ENCODE results near the gene EPB41L4A.

The EPB41L4A gene

DNA sequence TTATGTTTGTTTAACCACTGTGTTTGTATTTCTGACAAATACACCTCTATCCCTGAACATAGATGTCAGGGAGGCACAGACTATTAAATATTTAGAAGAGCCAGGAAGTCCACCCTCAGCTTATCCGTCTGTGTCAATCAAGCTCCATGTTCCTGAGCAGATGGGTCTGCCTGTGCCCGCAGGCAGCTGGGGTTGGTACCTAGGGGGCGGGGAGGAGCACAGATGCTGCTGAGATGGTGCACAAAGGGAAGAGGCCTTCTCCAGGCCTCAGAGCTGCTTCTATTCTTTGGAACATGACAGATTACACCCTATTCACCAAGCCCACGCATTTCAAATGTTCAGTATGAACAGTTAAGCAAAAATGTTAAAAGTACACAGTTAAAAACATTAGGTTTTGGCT, 142.1 kb downstream of the EPB41L4A start:
- no peaks in the 10 kb centered on the region for H3K9me3 ChIP-seq (ENCODE audit: control insufficient read depth, insufficient read depth, low read length)
- H3K27ac ChIP-seq (ENCODE audit: low read depth, low read length), result no peak overlapping the region
- no peaks in the 10 kb centered on the region for H3K27me3 ChIP-seq (ENCODE audit: control insufficient read depth, insufficient read depth, low read length)
- no peaks in the 10 kb centered on the region for H3K36me3 ChIP-seq (ENCODE audit: control insufficient read depth, insufficient read depth, low read length)
- peaks cover 1% of the 10 kb centered on the region; the same call in 1 of the 2 replicates for H3K4me1 ChIP-seq (ENCODE audit: control insufficient read depth, insufficient read depth, low read length)
- no peak overlapping the region for H3K4me3 ChIP-seq (ENCODE audit: low read depth, low read length)
- H3K9ac ChIP-seq (ENCODE audit: low read depth, low read length), result no peak overlapping the region

DNA sequence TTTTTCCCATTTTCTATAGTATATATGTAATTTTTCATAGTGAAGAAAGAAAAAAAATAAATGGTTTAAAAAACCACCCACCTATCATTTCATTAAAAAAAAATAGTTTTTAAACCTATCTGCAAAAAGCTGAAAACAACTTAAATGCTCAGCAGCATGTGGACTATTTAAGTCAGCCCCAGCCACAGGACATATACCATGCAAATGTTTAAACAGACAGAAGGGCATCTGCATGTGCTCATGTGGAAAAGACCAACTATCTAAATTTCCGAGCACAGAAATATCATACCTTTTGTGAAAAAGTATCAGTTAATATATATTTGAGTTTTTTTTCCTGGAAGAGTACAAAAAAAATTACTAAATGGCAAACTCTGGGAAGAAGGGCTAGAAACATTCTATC, 143.4 kb downstream of the EPB41L4A start:
- Histone ChIP-seq H3K9me3 (ENCODE audit: control insufficient read depth, insufficient read depth, low read length) (no peaks in the 10 kb centered on the region), H3K27me3 (ENCODE audit: control insufficient read depth, insufficient read depth, low read length) (no peaks in the 10 kb centered on the region), H3K4me3 (ENCODE audit: low read depth, low read length) (no peak overlapping the region), H3K36me3 (ENCODE audit: control insufficient read depth, insufficient read depth, low read length) (no peaks in the 10 kb centered on the region), H3K27ac (ENCODE audit: low read depth, low read length) (no peak overlapping the region), H3K9ac (ENCODE audit: low read depth, low read length) (no peak overlapping the region), H3K4me1 (ENCODE audit: control insufficient read depth, insufficient read depth, low read length) (no peaks in the 10 kb centered on the region)

DNA sequence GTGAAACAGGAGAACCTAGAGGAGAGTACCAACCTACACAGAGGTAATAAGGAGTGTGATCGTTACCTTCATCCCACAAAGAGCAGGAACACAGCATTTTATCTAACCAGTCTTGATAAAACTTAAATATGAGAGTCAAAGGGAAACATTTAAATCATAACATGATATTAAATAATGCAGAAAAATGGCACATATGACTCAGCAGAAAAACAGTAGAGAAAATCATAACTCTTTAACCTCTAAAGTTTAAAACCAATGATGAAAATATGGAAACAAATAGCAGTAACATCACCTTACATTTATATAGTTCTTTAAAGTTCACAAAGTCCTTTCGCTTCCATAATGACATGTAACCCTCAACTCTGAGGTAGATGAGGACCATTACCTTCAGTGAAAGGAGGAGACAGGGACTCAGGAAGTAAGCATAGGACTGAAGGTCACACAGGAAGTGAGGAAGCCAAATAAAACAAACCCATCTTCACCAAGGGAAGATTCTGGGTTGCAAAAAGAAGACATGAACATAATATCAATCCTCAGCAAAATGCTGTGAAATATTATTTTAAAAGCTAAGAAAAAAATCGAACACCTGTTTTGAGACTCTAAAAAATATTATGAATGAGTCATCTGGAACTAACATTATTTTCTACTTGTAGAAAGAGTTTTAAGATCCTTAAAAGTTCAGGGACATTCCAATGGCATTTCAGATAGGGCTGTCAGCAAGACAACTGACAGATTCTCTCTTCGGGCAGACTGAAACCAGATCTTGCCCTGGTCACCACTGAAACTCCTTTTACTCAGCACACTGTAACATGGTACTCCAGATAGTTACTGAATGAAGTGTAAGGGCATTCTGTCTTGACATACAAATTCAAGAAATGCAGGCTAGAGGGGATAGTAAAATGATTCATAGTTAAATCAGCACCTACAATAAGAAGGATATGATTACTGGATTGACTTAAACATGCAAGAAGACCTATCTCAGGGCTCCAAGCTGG, 148.5 kb downstream of the EPB41L4A start:
- Histone ChIP-seq H3K27ac (ENCODE audit: low read depth, low read length) (no peak overlapping the region), H3K4me1 (ENCODE audit: control insufficient read depth, insufficient read depth, low read length) (peaks cover 9% of the 10 kb centered on the region), H3K4me3 (ENCODE audit: low read depth, low read length) (no peak overlapping the region), H3K9me3 (ENCODE audit: control insufficient read depth, insufficient read depth, low read length) (no peaks in the 10 kb centered on the region), H3K9ac (ENCODE audit: low read depth, low read length) (no peak overlapping the region), H3K27me3 (ENCODE audit: control insufficient read depth, insufficient read depth, low read length) (no peaks in the 10 kb centered on the region), H3K36me3 (ENCODE audit: control insufficient read depth, insufficient read depth, low read length) (no peaks in the 10 kb centered on the region)

DNA sequence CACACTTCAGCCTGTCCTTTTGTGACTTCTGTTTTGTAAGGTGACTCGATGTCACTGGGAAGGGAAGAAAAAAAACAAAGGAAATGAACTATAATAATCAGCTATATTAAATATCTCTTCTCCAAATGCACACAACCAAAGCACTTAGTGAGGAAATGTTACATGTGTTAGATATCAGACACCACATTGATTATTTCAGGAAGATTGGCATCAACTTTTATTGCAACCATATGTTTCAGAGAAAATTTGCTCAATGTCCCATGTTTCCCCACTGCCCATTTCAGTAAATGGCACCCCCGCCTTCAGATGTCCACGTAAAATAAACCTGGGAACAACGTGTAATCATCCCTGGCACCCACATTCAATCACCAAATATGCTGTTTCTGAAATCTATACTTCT, 151.8 kb downstream of the EPB41L4A start:
- Histone ChIP-seq H3K4me1 (ENCODE audit: control insufficient read depth, insufficient read depth, low read length) (peaks cover 12% of the 10 kb centered on the region), H3K9me3 (ENCODE audit: control insufficient read depth, insufficient read depth, low read length) (no peaks in the 10 kb centered on the region), H3K36me3 (ENCODE audit: control insufficient read depth, insufficient read depth, low read length) (no peaks in the 10 kb centered on the region), H3K27me3 (ENCODE audit: control insufficient read depth, insufficient read depth, low read length) (no peaks in the 10 kb centered on the region), H3K27ac (ENCODE audit: low read depth, low read length) (no peak overlapping the region), H3K9ac (ENCODE audit: low read depth, low read length) (no peak overlapping the region), H3K4me3 (ENCODE audit: low read depth, low read length) (no peak overlapping the region)

DNA sequence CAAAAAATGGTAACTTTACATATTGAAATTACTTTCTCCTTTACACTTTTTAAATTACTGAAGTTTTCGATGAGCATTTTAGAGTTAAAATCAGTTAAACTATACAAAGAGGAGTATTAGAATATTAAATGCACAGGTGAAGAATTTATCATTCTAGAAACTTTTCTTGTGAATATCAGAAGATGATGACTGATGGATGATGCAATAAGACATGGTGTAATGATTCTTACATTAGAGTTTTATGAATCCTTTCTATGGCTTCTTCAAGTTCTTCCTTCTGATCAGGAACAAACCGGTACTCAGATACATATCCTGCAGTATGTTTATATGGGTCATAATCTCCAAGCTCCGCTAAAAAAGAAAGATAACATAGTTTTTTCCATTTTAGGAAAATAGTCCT, 154.4 kb downstream of the EPB41L4A start:
- H3K4me1 ChIP-seq (ENCODE audit: control insufficient read depth, insufficient read depth, low read length), result peaks cover 6% of the 10 kb centered on the region; the same call in 1 of the 2 replicates
- no peaks in the 10 kb centered on the region for H3K9me3 ChIP-seq (ENCODE audit: control insufficient read depth, insufficient read depth, low read length)
- H3K27me3 ChIP-seq (ENCODE audit: control insufficient read depth, insufficient read depth, low read length), result no peaks in the 10 kb centered on the region
- no peak overlapping the region for H3K9ac ChIP-seq (ENCODE audit: low read depth, low read length)
- no peak overlapping the region for H3K27ac ChIP-seq (ENCODE audit: low read depth, low read length)
- H3K36me3 ChIP-seq (ENCODE audit: control insufficient read depth, insufficient read depth, low read length), result no peaks in the 10 kb centered on the region
- H3K4me3 ChIP-seq (ENCODE audit: low read depth, low read length), result no peak overlapping the region

DNA sequence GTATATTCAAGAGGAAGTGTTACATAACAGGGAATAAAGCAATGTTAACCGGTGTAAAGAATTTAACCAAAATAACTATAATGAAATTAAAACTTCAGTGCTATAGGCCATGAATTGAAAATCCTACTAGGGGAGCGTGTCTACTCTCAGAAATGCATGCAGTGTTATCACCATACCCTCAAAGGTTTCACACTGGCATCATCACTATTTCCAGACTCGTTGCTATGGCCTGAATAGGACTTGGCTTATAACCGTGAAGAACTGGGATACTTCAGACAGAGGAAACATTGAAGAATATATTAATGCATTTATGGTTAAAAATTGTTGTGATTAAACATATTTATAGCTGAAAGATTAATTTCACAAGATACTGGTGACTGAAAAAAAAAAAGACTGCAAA, 154.9 kb downstream of the EPB41L4A start:
- no peaks in the 10 kb centered on the region for H3K36me3 ChIP-seq (ENCODE audit: control insufficient read depth, insufficient read depth, low read length)
- H3K27ac ChIP-seq (ENCODE audit: low read depth, low read length), result no peak overlapping the region
- H3K27me3 ChIP-seq (ENCODE audit: control insufficient read depth, insufficient read depth, low read length), result no peaks in the 10 kb centered on the region
- H3K4me3 ChIP-seq (ENCODE audit: low read depth, low read length), result no peak overlapping the region
- H3K9me3 ChIP-seq (ENCODE audit: control insufficient read depth, insufficient read depth, low read length), result no peaks in the 10 kb centered on the region
- peaks cover 10% of the 10 kb centered on the region for H3K4me1 ChIP-seq (ENCODE audit: control insufficient read depth, insufficient read depth, low read length)
- no peak overlapping the region for H3K9ac ChIP-seq (ENCODE audit: low read depth, low read length)

DNA sequence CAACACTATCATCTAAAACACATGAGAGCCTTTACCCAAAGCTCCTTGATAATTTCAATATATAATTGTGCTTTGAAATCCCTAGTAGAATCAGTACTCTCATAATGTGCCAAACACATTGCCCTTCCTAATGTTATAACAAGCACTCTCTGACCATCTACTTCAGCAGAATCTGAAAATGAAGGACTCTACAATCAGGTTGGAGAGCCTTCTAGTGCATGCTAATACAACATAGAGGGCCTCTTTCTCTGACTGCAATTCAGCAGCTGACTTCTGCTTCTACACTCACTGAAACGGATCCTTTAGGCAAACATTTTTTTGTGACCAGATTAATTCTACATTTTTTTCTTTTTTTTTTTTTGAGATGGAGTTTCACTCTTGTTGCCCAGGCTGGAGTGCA, 155.6 kb downstream of the EPB41L4A start:
- peaks cover 13% of the 10 kb centered on the region for H3K4me1 ChIP-seq (ENCODE audit: control insufficient read depth, insufficient read depth, low read length)
- H3K27ac ChIP-seq (ENCODE audit: low read depth, low read length), result no peak overlapping the region
- no peak overlapping the region for H3K9ac ChIP-seq (ENCODE audit: low read depth, low read length)
- H3K9me3 ChIP-seq (ENCODE audit: control insufficient read depth, insufficient read depth, low read length), result no peaks in the 10 kb centered on the region
- no peak overlapping the region for H3K4me3 ChIP-seq (ENCODE audit: low read depth, low read length)
- no peaks in the 10 kb centered on the region for H3K27me3 ChIP-seq (ENCODE audit: control insufficient read depth, insufficient read depth, low read length)
- no peaks in the 10 kb centered on the region for H3K36me3 ChIP-seq (ENCODE audit: control insufficient read depth, insufficient read depth, low read length)

DNA sequence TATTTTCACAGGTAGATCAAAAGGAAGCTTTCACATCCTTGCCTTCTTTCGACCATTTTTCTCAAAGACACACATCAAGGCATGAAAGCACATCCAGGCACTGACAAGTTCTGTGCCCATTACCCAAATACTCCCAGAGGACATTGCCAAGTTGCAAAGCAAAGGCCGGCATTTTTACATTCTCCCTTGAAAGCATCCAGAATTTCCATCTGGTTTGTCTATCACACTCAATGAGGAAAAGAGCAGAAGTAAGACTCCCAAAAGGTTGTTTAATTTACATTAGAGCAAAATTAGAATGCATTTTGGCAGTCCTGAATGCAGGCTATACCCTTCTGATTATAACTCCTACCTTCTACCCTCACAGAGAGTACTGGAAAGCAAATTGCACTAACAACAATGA, 160.5 kb downstream of the EPB41L4A start:
- Histone ChIP-seq H3K9me3 (ENCODE audit: control insufficient read depth, insufficient read depth, low read length) (no peaks in the 10 kb centered on the region), H3K4me3 (ENCODE audit: low read depth, low read length) (no peak overlapping the region), H3K36me3 (ENCODE audit: control insufficient read depth, insufficient read depth, low read length) (no peaks in the 10 kb centered on the region), H3K9ac (ENCODE audit: low read depth, low read length) (no peak overlapping the region), H3K27ac (ENCODE audit: low read depth, low read length) (no peak overlapping the region), H3K27me3 (ENCODE audit: control insufficient read depth, insufficient read depth, low read length) (no peaks in the 10 kb centered on the region), H3K4me1 (ENCODE audit: control insufficient read depth, insufficient read depth, low read length) (peaks cover 28% of the 10 kb centered on the region)

DNA sequence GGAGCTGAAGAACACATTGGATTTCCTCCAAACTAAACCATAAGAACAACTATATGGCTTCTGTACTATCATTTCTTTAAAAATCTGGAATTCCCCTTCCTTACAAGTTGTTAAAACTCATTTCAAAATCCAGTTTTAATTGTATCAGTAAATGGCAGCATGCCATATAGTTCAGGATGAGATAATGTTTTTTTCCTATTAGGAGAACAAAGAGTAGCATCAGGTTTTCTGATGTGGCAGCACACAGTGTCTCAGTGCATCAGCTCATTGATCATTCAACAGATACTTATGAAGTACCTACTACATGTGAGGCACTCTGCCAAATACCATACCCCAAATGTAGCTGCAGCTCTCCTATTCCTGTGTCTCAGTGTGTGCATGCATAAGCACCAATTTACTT, 161.1 kb downstream of the EPB41L4A start:
- Histone ChIP-seq H3K27ac (ENCODE audit: low read depth, low read length) (no peak overlapping the region), H3K4me1 (ENCODE audit: control insufficient read depth, insufficient read depth, low read length) (peaks cover 28% of the 10 kb centered on the region), H3K36me3 (ENCODE audit: control insufficient read depth, insufficient read depth, low read length) (no peaks in the 10 kb centered on the region)

DNA sequence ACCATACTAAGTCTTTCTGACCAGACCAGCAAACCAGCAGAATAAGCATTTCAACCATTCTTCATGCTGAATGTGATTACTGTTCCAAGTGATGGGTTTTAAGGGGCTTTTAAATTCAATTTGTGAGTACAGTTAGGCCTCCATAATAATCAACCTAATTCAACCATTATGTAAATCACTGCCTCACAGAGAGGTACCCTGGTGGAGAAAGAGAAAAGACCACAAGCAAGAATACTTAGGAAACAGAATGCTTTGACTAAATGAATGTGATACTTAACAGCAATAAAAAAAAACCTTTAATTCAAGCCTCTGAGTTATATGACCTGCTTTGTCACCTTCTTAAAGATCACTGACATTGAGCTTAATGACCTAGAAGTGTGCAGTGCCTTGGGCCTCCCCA, 162.1 kb downstream of the EPB41L4A start:
- Histone ChIP-seq H3K9me3 (ENCODE audit: control insufficient read depth, insufficient read depth, low read length) (no peaks in the 10 kb centered on the region), H3K27me3 (ENCODE audit: control insufficient read depth, insufficient read depth, low read length) (no peaks in the 10 kb centered on the region), H3K4me1 (ENCODE audit: control insufficient read depth, insufficient read depth, low read length) (peaks cover 23% of the 10 kb centered on the region), H3K4me3 (ENCODE audit: low read depth, low read length) (no peak overlapping the region), H3K9ac (ENCODE audit: low read depth, low read length) (no peak overlapping the region), H3K27ac (ENCODE audit: low read depth, low read length) (no peak overlapping the region), H3K36me3 (ENCODE audit: control insufficient read depth, insufficient read depth, low read length) (no peaks in the 10 kb centered on the region)

More for the DNA sequence above, 161.1 kb downstream of the EPB41L4A start:
- Histone ChIP-seq H3K27me3 (ENCODE audit: control insufficient read depth, insufficient read depth, low read length) (no peaks in the 10 kb centered on the region), H3K4me3 (ENCODE audit: low read depth, low read length) (no peak overlapping the region), H3K9me3 (ENCODE audit: control insufficient read depth, insufficient read depth, low read length) (no peaks in the 10 kb centered on the region), H3K9ac (ENCODE audit: low read depth, low read length) (no peak overlapping the region)

DNA sequence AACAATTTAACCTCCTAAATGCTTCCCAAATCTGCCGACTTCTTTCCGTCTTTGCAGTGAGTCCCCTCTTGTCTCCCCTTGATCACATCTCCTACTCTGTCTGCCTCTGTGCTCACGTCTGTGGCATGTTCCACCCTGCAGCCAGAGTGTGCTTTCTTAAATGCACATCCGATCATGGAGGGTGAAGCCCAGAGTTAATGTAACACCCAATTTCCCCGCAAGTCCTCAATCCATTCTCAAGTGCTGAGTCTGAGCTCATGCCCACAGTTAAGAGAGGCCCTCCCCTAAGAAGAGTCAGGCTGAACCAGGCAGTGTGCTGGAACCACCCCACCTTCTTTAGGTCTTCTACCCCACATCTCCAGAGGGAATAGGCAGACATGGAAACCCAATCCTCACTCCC, 164.8 kb downstream of the EPB41L4A start:
- no peaks in the 10 kb centered on the region for H3K9me3 ChIP-seq (ENCODE audit: control insufficient read depth, insufficient read depth, low read length)
- no peak overlapping the region for H3K9ac ChIP-seq (ENCODE audit: low read depth, low read length)
- H3K27me3 ChIP-seq (ENCODE audit: control insufficient read depth, insufficient read depth, low read length), result no peaks in the 10 kb centered on the region
- H3K36me3 ChIP-seq (ENCODE audit: control insufficient read depth, insufficient read depth, low read length), result no peaks in the 10 kb centered on the region
- no peak overlapping the region for H3K4me3 ChIP-seq (ENCODE audit: low read depth, low read length)
- H3K4me1 ChIP-seq (ENCODE audit: control insufficient read depth, insufficient read depth, low read length), result peaks cover 20% of the 10 kb centered on the region
- H3K27ac ChIP-seq (ENCODE audit: low read depth, low read length), result no peak overlapping the region

Measured in HUES48 (cell line).